ENCODE results near the gene ETV1.

ETV1 gene

GRCh38 chr7:13948019-13948801 is 41.3 kb downstream of the ETV1 start:
- ChIA-PET CTCF (interaction anchor here (0.8 kb wide), 1 partner anchor 17 kb away, joined by 3 read pairs; no protein-coding TSS in a partner anchor), POLR2A (no interaction called here)
- no peak for TF ChIP-seq CTCF (IDR thresholded peaks at IDR 0.05; ENCODE audit: control extremely low read depth, extremely low read depth, low read depth, missing control alignments)
- DNase-seq (ENCODE audit: extremely low spot score): no peak

DNA sequence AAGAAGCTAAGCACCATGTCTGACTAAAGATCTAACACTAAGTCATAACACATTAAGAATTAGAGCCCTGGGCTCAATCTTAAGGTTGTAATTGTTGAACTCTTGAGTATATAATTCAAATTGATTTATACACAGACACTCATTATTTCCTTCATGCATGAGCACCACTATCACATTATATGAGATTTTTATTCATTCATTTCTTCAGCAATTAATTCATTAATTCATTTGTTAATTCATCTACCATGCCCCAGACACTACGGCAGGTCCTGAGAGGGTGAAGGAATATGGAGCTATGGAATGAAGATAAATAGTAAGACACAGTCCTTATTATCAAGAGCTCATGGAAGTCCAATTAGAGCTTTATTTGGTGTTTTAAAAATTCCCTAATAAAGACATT is 41.9 kb downstream of the ETV1 start:
- DNase-seq (ENCODE audit: extremely low spot score): no peak
- ChIA-PET POLR2A (no interaction called here), CTCF (interaction anchor here (0.8 to 1.1 kb wide), 2 partner anchors 16 kb away, joined by 3 read pairs; no protein-coding TSS in a partner anchor)
- TF ChIP-seq CTCF (IDR thresholded peaks at IDR 0.05; ENCODE audit: control extremely low read depth, extremely low read depth, low read depth, missing control alignments): no peak

- TF ChIP-seq CTCF (IDR thresholded peaks at IDR 0.05; ENCODE audit: control extremely low read depth, extremely low read depth, low read depth, missing control alignments): no peak
- CTCF ChIA-PET: interaction anchor here (1.1 kb wide), 1 partner anchor 17 kb away, joined by 3 read pairs; no protein-coding TSS in a partner anchor
- DNase-seq (ENCODE audit: extremely low spot score): no peak
- POLR2A ChIA-PET: no interaction called here
These were observed 43.3 kb downstream of the ETV1 start for GRCh38 chr7:13946181-13946580.

DNA sequence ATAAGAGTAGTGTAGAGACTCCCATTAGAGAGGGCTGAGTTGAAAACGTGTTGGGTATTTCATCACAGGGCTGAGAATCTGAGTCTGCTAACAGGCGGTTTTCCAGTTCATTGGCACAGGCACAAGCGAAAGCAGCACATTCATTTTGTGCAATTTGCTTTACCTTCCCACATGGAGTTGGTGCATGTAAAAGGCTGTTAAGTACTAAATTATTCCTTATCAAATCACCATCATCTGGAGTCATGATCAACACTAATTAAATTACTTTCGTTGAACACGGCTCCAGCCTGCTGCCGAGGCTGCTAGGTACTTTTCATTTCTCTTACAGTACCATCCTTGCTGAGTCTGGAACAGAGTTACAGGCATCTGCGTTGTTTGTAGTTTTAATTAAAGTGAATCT is 43.8 kb downstream of the ETV1 start:
- no peak for DNase-seq (ENCODE audit: extremely low spot score)
- ChIA-PET POLR2A (no interaction called here), CTCF (no interaction called here)
- TF ChIP-seq CTCF (IDR thresholded peaks at IDR 0.05; ENCODE audit: control extremely low read depth, extremely low read depth, low read depth, missing control alignments): no peak

DNA sequence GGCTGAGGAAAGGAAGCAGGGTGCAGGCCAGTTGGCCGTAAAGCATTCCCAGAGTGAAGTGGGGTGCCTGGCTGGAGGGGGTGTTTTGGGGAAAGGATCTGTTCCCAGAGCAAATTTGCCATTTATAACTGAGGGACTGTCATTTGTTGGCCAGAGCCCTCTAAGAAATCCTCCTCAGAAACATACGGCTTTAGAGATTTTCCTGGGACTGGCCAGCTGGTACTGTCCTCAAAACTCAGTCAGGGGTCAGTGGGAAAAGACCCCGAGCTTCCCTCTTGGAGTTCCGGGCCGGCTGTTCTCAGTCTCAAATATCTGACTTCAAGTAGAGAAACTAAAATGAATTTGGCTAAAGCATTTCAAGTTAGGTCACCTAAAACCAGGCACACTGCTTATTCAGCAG is 55.9 kb downstream of the ETV1 start:
- CTCF ChIA-PET: no interaction called here
- POLR2A ChIA-PET: no interaction called here
- TF ChIP-seq CTCF (IDR thresholded peaks at IDR 0.05; ENCODE audit: control extremely low read depth, extremely low read depth, low read depth, missing control alignments): no peak
- no peak for DNase-seq (ENCODE audit: extremely low spot score)

DNA sequence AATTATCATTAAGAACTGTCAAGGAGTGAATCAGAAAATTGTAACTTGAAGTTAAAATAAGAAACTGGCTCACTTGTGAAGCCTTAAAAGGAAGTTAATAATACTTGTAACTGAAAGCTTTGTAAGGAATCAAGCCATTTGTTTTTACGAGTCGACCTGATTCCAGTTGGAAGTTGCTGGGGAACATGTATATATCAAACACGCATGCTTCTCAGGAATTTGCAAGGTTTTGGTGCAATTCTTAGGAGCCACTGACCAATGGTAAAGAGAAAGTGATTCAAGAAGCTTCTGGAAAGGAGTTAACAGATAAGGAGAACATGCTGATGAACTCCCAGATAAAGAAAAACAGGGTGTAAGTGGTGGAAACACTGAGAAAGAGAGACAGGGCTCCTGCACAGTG is 56.4 kb downstream of the ETV1 start:
- POLR2A ChIA-PET: no interaction called here
- CTCF ChIA-PET: no interaction called here
- DNase-seq (ENCODE audit: extremely low spot score): no peak
- no peak for TF ChIP-seq CTCF (IDR thresholded peaks at IDR 0.05; ENCODE audit: control extremely low read depth, extremely low read depth, low read depth, missing control alignments)
